GM19452 (cell line): Measurements from ENCODE around the gene TMEM207.

Experiments
- ATAC-seq: cut with Tn5 transposase; IDR thresholded peaks from one replicate; pipeline ENCODE4 v1.9.1; 2021; ENCODE audit not compliant: unreplicated experiment

TMEM207 gene

GRCh38 chr3:190444576-190445145 is 5.0 kb downstream of the TMEM207 start:
- ATAC-seq, result no peak

GRCh38 chr3:190444006-190444405 is 5.7 kb downstream of the TMEM207 start:
- ATAC-seq, result no peak

GRCh38 chr3:190443257-190443656 is 6.4 kb downstream of the TMEM207 start:
- no peak for ATAC-seq

- no peak for ATAC-seq
Measured at GRCh38 chr3:190442240-190442639, 7.5 kb downstream of the TMEM207 start.

- no peak for ATAC-seq
Measured at GRCh38 chr3:190436331-190436730, 13.4 kb downstream of the TMEM207 start.

GRCh38 chr3:190435618-190436017 is 14.1 kb downstream of the TMEM207 start:
- no peak for ATAC-seq

GRCh38 chr3:190433626-190434025 is 16.1 kb downstream of the TMEM207 start:
- ATAC-seq, result no peak

GRCh38 chr3:190432216-190432615 is 17.5 kb downstream of the TMEM207 start:
- no peak for ATAC-seq

GRCh38 chr3:190430906-190431305 is 18.8 kb downstream of the TMEM207 start:
- no peak for ATAC-seq

- no peak for ATAC-seq
Measured at GRCh38 chr3:190429681-190430080, 20.0 kb downstream of the TMEM207 start.

- no peak for ATAC-seq
Measured at GRCh38 chr3:190426806-190427507, 22.7 kb downstream of the TMEM207 start.

- ATAC-seq, result no peak
Measured at GRCh38 chr3:190425833-190426232, 23.9 kb downstream of the TMEM207 start.

- ATAC-seq, result peak; percentile 63
Measured at GRCh38 chr3:190424478-190425439, 24.9 kb downstream of the TMEM207 start.

- peak; percentile 13 for ATAC-seq
Measured at GRCh38 chr3:190424108-190424477, 25.6 kb downstream of the TMEM207 start.

GRCh38 chr3:190414297-190414696 is 35.4 kb downstream of the TMEM207 start:
- no peak for ATAC-seq

- no peak for ATAC-seq
Measured at GRCh38 chr3:190404715-190405114, 45.0 kb downstream of the TMEM207 start.

- ATAC-seq, result no peak
Measured at GRCh38 chr3:190401963-190402362, 47.7 kb downstream of the TMEM207 start.

GRCh38 chr3:190399677-190400076 is 50.0 kb downstream of the TMEM207 start:
- ATAC-seq, result no peak

- ATAC-seq, result no peak
Measured at GRCh38 chr3:190397889-190398288, 51.8 kb downstream of the TMEM207 start.

GRCh38 chr3:190396001-190396400 is 53.7 kb downstream of the TMEM207 start:
- no peak for ATAC-seq

GRCh38 chr3:190388703-190389102 is 61.0 kb downstream of the TMEM207 start:
- no peak for ATAC-seq
